HG02973 (cell line): ENCODE measurements around the gene MEF2D.

Experiments used
- ATAC-seq: cut with Tn5 transposase; IDR thresholded peaks from one replicate; pipeline ENCODE4 v1.9.1; 2021; ENCODE audit warnings: moderate library complexity; ENCODE audit not compliant: unreplicated experiment

MEF2D gene

GRCh38 chr1:156430866-156431265, 69.7 kb downstream of the MEF2D start:
- ATAC-seq = no peak

GRCh38 chr1:156430303-156430702, 70.3 kb downstream of the MEF2D start:
- ATAC-seq = no peak

DNA sequence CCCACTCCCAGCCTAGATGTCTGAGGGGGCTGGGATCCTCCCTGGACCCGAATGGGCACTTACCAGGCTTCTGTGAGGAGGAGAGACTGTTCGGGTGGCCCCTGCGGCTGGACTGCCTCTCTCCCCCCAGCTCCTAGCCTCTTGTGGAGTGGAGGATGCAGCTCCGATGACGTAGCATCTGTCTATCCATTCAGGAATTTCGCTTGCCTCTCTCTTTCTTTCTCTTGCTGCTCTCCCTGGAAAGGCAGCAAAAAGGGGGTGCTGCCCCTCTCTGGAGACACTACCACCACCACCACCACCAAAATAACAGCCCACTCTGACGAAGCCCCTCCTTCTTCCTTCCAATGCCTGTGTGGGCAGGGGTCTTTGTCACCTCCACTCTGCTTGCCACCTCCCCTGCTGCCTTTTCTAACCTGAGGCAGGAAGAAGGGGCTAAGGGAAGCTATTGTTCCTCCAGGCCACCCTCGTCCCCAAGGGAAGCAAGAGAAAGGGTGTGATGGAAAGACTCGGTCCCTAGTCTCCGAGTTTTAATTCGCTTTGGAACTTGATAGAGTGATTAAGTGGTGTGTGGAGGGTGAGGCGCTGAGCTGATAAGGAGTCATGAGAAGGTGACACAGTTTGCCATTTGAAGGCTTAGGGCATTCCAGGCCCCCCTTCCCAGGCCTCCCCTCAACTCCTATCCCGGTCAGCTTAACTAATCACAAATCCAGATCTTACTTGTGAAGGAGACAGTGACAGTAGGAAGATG, 71.1 kb downstream of the MEF2D start:
- ATAC-seq = no peak

DNA sequence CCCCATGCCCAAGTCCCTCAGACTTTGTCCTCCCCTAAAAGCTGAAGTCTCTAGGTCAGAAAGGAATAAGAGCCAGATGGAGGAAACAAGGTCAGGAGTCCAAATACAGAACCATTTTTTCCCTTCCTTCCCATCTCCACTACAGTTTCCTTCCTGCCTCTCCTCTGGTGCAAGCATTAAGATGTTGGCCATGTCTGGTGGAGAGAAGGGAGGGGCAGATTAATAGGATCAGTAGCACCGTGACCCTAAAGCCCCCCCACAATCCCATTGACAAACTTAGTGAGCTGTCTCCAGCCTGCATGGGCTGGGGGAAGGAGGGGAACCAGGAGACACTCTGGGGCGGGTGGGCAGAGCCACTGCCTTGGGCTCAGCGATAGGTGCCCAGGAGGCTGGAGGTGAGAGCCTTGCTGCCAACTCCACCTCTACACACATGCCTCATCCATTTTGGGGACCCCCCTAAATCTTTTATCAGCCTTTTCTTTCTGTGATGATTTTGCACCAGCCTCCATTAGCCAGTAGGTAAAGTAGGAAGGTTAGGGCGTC, 71.8 kb downstream of the MEF2D start:
- ATAC-seq = no peak

GRCh38 chr1:156427957-156428356, 72.6 kb downstream of the MEF2D start:
- no peak for ATAC-seq

DNA sequence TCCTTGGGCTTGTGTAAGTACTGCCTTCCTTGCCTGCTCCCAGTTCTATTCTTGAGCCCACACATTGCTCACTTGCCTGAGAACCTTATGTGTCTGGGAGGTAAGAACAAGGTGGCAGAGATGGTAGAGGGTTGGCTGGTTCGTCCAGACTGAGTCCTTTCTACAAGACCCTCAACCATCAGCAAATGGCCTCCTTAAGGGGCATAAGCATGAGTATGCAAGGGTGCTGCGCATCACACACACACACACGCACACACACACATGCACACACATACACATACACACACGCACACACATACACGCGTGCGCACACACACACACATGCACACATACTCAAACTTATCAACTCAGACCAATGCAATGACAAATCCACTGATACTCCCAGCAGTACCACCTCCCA, 74.6 kb downstream of the MEF2D start:
- no peak for ATAC-seq

- ATAC-seq = no peak
Observed at GRCh38 chr1:156424806-156425432, 75.7 kb downstream of the MEF2D start.

DNA sequence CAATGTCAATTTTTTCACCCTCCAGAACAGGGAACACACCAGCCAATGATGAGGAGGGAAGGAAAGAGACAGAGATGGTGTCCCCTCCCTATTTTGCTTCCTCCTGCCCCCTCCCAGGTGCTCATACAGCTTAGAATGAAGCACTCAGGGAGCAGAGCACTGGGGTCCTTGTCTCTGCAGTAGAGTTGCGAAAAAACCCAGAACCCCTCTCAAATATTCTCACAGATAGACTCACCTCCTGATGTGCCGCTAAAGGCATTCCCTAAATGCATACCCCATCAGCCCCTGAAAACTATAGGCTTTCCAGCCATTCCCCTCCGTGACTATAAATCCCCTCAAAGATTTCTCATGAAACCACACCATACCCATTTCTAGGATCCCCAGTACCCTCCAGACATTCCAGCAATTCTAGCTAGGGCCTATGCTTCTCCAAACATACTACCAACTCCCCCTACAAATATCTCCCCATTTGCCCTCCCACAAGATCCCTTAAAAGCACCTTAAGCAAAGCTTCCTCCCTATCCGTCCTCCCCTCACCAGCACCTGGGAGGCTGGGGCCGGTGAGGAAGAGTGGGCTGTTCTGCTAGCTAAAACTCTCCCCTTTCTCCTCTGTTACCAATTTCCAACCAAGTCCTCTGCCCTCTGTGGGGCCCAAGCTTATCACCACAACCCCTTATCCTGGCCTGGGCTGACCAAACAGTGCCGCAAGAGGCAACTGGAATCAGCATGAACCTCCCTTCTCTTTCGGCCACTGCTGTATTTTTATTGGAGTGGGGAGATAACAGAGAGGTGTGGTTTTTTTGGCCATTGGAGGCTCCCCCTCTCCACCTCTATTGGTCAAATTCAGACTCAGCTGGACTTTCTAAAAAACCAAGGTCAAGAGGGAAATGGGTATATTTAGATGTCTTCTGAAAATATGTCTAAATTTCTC, 76.9 kb downstream of the MEF2D start:
- ATAC-seq = no peak

DNA sequence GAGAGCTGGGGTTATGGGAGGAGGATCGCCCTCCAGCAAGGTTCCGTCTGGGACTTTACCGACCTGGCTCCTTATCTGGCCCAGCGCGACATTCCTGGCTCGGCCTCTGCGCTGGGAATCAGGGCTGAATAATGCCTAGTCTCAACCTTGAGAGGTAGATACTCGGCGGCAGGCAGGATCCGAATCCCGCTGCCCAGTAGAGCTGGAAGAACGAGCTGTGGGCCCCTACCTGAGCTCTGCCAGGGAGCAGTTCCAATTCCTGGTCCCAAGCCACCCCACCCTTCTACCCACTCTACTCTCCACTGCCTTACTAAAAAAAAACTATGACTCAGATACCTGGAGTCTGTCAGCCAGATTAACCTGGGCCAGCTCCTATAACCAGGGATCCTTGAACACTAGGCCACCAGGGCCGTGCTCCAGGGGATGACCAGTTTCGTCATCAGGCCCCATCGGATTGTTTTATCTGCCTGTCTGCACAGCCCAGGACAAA, 77.9 kb downstream of the MEF2D start:
- no peak for ATAC-seq

DNA sequence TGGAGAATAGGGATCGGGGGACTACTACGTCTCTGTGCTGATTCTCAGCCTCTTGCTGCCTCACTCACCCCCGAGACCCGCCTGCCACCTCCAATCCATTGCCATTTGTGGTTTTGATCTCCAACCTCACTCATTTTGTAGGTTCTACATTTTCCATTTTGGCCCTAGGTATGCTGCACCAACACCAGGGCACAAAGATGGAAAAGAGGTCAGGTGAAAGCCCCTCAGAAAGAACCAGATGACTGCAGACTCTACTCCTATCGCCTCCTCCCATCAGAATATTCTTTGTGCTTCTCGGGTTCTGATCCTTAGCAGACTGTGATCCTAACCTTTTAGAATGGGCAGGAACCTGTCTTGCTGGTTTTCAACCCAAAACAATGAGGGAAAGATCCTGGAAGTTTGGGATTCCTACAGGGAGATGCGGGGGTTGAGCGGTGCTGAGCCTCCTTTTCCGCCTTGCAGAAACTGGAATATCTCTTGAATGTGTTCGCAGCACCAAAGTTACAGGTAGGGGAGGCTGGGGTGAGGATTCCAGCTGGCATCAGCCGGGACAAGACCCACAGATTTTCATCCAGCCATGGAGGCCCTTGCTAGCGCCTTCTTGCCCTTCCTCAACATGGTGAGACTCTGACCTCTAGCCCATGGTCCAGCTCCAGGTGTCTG, 78.5 kb downstream of the MEF2D start:
- no peak for ATAC-seq

DNA sequence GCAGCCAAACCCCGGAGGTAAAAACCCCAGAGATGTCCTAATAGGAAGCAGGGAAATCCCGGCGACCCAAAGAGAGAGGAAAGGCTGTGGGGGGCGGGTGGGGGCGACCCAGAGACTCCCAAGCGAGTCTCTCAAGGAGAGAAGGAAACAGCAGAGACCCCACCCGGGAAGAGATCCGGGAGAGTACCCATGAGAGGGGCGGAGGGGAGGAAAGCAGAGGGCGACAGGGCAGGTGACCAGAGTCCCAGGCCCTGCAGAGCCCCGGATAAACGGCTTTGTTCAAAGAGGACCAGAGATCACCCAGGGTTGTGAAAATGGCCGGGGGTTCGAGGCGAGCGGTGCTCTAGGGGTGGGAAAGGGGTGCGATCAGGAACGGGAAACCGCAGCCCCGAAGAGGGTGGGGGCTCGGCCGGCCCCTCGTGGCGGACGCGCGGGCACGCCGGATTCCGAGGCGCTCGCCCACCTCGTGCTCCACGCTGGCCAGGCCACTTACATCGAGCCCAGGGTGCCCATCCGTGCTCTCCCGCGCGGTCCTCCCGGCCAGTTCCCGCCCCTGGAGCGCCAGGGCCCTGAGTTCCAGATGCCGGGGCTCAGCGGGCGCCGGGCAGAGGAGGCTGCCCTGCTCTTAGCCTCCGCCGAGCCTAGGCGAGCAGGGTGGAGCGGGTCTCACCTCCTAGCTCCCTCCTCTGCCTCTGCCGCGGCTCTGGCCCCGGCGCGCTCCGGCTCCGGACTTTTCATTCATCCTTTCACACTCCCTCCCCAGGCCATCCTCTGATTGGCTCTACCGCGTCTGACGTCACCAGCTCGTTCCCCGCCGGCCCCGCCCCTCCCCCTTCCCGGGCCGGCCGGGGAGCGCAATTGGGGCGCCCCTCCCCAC, 79.3 kb downstream of the MEF2D start:
- peak; percentile 73 for ATAC-seq

- no peak for ATAC-seq
Observed at GRCh38 chr1:156420205-156421061, 80.1 kb downstream of the MEF2D start.

- no peak for ATAC-seq
Observed at GRCh38 chr1:156419854-156420204, 80.7 kb downstream of the MEF2D start.

- no peak for ATAC-seq
Observed at GRCh38 chr1:156418416-156419070, 82.0 kb downstream of the MEF2D start.

DNA sequence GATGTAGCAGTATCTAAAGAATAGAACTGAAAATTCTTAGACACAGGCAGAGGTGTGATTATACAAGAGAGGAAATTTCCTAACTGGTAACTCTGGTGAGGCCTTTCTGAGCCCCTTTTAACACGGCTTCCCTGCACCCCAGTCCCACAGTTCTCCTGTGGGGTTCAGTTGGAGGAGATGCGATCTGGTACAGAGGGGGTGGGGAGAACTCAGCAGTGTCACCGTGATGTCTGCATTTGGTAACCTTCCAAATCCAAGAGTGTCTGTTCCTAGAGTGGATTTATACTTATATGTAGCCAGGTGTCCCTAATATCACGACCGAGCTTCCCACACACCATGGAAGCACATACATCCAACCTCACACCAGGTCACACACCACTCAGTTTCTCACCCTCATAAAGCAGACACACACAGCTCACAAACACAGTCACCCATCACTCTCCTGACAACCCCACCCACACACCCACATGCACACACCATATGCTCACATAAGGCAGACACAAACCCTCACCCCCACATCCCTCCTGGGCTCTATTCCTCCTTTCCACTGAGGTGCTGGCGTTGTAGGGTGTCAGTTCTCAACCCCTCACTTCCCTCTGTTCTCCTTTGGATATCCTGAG, 83.1 kb downstream of the MEF2D start:
- no peak for ATAC-seq

GRCh38 chr1:156416993-156417392, 83.6 kb downstream of the MEF2D start:
- no peak for ATAC-seq

DNA sequence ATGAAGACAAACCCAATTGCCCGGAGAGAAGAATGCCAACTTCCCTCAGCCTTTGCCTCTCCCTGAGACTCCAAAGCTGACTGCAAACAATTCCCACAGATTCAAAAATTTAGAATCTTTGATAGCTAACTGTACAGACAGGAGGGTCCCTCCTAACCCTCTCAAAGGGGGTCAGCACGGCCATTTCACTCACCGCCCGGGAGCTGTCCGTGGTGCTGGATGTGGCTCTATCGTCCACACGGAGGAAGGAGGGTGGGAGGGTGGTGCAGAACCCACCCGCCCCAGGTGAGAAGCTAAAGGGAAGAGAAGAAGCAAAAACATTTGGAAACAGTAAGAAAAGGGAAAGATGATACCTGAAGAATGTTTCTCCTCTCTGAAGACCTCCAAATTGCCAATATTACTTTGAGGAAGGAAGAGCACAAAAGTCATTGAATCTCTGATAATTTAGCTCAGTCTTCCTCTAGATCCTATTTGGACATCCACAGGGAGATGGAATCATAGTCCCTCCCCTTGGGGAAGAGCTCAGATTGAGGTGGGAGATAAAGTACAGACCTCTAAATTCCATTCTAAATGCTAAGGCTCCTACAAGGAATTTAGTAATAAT, 86.0 kb downstream of the MEF2D start:
- no peak for ATAC-seq
